ENCODE data around the gene TPRN.
A peak's percentile ranks its signal among the peaks of the same experiment; 100 is the strongest.

The TPRN gene

GRCh38 chr9:137240841-137241489, 40.4 kb upstream of the TPRN start, which contains the start of gene TUBB4B:
Gene TUBB4B (plus strand): TSS chr9:137241287. CDS start chr9:137241361, 74 bp downstream.
- peak in 1 of 2 experiments; percentile 52; a peak in 1 of 4 replicates for TF ChIP-seq REST (IDR thresholded peaks at IDR 0.05; ENCODE audit: insufficient read depth in 1 of 2, low read depth in 2 of 2, low read length in 2 of 2)
- TF ChIP-seq SIN3A (IDR thresholded peaks at IDR 0.05; ENCODE audit: borderline replicate concordance, insufficient read depth, low read length) = no peak
- TF ChIP-seq TAF1 (IDR thresholded peaks at IDR 0.05; ENCODE audit: borderline replicate concordance, insufficient read depth, low read length) = peak; percentile 95
- peak; percentile 98 for TF ChIP-seq POLR2AphosphoS5 (IDR thresholded peaks at IDR 0.05; ENCODE audit: low read depth, low read length)
- TF ChIP-seq FOXP2 (optimal IDR thresholded peaks at IDR 0.05; ENCODE audit: borderline replicate concordance, extremely low read depth, extremely low read length, insufficient read depth) = no peak

GRCh38 chr9:137240318-137240840, 39.8 kb upstream of the TPRN start:
- no peak for TF ChIP-seq SIN3A (IDR thresholded peaks at IDR 0.05; ENCODE audit: borderline replicate concordance, insufficient read depth, low read length)
- no peak; the same call in 1 of the 2 replicates for TF ChIP-seq POLR2AphosphoS5 (IDR thresholded peaks at IDR 0.05; ENCODE audit: low read depth, low read length)
- 0 out of 2 replicates have a peak, but pooled peaks have one; percentile 31 for TF ChIP-seq TAF1 (IDR thresholded peaks at IDR 0.05; ENCODE audit: borderline replicate concordance, insufficient read depth, low read length)
- TF ChIP-seq FOXP2 (optimal IDR thresholded peaks at IDR 0.05; ENCODE audit: borderline replicate concordance, extremely low read depth, extremely low read length, insufficient read depth) = no peak

- TF ChIP-seq FOXP2 (optimal IDR thresholded peaks at IDR 0.05; ENCODE audit: borderline replicate concordance, extremely low read depth, extremely low read length, insufficient read depth) = no peak
- no peak for TF ChIP-seq POLR2AphosphoS5 (IDR thresholded peaks at IDR 0.05; ENCODE audit: low read depth, low read length)
- no peak for TF ChIP-seq SIN3A (IDR thresholded peaks at IDR 0.05; ENCODE audit: borderline replicate concordance, insufficient read depth, low read length)
- TF ChIP-seq REST (IDR thresholded peaks at IDR 0.05; ENCODE audit: insufficient read depth in 1 of 2, low read depth in 2 of 2, low read length in 2 of 2) = no peak
- no peak for TF ChIP-seq TAF1 (IDR thresholded peaks at IDR 0.05; ENCODE audit: borderline replicate concordance, insufficient read depth, low read length)
These were observed 37.5 kb upstream of the TPRN start for GRCh38 chr9:137237759-137238726.

- TF ChIP-seq REST (IDR thresholded peaks at IDR 0.05; ENCODE audit: insufficient read depth in 1 of 2, low read depth in 2 of 2, low read length in 2 of 2) = no peak
- no peak for TF ChIP-seq POLR2AphosphoS5 (IDR thresholded peaks at IDR 0.05; ENCODE audit: low read depth, low read length)
- TF ChIP-seq FOXP2 (optimal IDR thresholded peaks at IDR 0.05; ENCODE audit: borderline replicate concordance, extremely low read depth, extremely low read length, insufficient read depth) = no peak
- no peak for TF ChIP-seq TAF1 (IDR thresholded peaks at IDR 0.05; ENCODE audit: borderline replicate concordance, insufficient read depth, low read length)
- TF ChIP-seq SIN3A (IDR thresholded peaks at IDR 0.05; ENCODE audit: borderline replicate concordance, insufficient read depth, low read length) = no peak
These were observed 36.4 kb upstream of the TPRN start for GRCh38 chr9:137236936-137237421.
